Chondrocyte (in vitro differentiated cells): ENCODE measurements around the gene POLR1H. TPM values are rescaled to one million over a fixed set of nuclear protein-coding genes. Genes with fewer than 3 reads are reported as not detected.

Source experiments
- DNase-seq: peaks from one replicate; pipeline ENCODE4 v3.0.0; 2021; ENCODE audit warnings: mixed read lengths, low spot score
- H3K27ac Mint-ChIP-seq: one replicate; pipeline ENCODE4 v1.8.0; 2021; ENCODE audit warnings: mild to moderate bottlenecking, moderate library complexity, mixed read lengths; ENCODE audit not compliant: unreplicated experiment
- H3K27me3 Mint-ChIP-seq: 2 replicates; pipeline ENCODE4 v1.8.0; 2021; ENCODE audit warnings: low read depth, mixed read lengths
- H3K36me3 Mint-ChIP-seq: 2 replicates; pipeline ENCODE4 v1.8.0; 2021; ENCODE audit warnings: low read depth, mixed read lengths
- H3K4me1 Mint-ChIP-seq: 2 replicates; pipeline ENCODE4 v1.8.0; 2021; ENCODE audit warnings: low read depth, mild to moderate bottlenecking, mixed read lengths
- H3K4me3 Mint-ChIP-seq: one replicate; pipeline ENCODE4 v1.8.0; 2021; ENCODE audit warnings: mild to moderate bottlenecking, moderate library complexity, mixed read lengths; ENCODE audit not compliant: unreplicated experiment
- H3K9me3 Mint-ChIP-seq: 2 replicates; pipeline ENCODE4 v1.8.0; 2021; ENCODE audit warnings: low read depth, mixed read lengths
- total RNA-seq: library from RNA; stranded (reverse); gene quantifications from 3 replicates; pipeline ENCODE4 v1.2.1, GENCODE V29; 2021
- TF ChIP-seq, protein P1 (sequence below): fragments of 200-600 bp; sonication (generic); IDR thresholded peaks from 2 replicates; pipeline ENCODE4 v1.5.0; 2021; ENCODE audit warnings: antibody characterized with exemption, mild to moderate bottlenecking, moderate library complexity

POLR1H gene
- total RNA-seq, 1 donor from 2014 or later = 15.2 TPM

DNA sequence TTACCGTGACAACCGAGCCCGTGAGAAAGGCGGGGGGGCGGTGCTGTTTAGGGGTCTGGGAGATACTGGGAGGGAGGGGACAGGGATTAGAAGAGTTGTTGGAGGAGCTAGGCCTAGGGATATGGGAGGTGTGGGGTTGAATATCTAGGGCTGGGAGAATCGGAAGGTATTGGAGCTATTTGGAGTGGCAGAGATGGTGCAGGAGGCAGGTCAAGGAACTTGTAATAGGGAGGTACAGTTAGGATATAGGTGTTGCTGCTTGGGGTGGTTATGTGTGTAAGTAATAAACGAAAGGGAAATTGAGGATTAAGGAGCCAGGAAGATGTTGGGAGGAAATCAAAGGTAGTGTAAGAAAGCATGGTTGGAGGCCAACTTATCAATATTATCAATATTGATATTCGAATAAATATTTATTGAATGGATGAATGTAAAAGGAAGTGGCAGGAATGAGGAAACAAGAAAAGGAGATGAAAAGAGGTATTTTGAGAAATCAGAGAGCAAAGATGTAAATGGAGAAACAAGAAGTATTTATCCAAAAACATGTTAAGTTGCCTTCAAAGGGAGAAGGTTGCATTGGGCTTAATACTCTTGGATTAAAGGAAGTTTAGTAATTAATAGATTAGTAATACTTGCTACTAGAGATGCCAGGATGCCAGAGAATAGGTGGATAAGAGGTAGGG, 6.5 kb downstream of the POLR1H start:
- TF ChIP-seq, protein P1, sequence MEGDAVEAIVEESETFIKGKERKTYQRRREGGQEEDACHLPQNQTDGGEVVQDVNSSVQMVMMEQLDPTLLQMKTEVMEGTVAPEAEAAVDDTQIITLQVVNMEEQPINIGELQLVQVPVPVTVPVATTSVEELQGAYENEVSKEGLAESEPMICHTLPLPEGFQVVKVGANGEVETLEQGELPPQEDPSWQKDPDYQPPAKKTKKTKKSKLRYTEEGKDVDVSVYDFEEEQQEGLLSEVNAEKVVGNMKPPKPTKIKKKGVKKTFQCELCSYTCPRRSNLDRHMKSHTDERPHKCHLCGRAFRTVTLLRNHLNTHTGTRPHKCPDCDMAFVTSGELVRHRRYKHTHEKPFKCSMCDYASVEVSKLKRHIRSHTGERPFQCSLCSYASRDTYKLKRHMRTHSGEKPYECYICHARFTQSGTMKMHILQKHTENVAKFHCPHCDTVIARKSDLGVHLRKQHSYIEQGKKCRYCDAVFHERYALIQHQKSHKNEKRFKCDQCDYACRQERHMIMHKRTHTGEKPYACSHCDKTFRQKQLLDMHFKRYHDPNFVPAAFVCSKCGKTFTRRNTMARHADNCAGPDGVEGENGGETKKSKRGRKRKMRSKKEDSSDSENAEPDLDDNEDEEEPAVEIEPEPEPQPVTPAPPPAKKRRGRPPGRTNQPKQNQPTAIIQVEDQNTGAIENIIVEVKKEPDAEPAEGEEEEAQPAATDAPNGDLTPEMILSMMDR = no peak
- peak overlapping the region; percentile 100 for H3K4me3 Mint-ChIP-seq
- H3K4me1 Mint-ChIP-seq = peaks cover 40% of the 10 kb centered on the region
- H3K9me3 Mint-ChIP-seq = no peaks in the 10 kb centered on the region
- no peak for DNase-seq
- peak overlapping the region; percentile 100 for H3K27ac Mint-ChIP-seq
- H3K36me3 Mint-ChIP-seq = peaks cover 34% of the 10 kb centered on the region
- peaks cover 29% of the 10 kb centered on the region for H3K27me3 Mint-ChIP-seq

DNA sequence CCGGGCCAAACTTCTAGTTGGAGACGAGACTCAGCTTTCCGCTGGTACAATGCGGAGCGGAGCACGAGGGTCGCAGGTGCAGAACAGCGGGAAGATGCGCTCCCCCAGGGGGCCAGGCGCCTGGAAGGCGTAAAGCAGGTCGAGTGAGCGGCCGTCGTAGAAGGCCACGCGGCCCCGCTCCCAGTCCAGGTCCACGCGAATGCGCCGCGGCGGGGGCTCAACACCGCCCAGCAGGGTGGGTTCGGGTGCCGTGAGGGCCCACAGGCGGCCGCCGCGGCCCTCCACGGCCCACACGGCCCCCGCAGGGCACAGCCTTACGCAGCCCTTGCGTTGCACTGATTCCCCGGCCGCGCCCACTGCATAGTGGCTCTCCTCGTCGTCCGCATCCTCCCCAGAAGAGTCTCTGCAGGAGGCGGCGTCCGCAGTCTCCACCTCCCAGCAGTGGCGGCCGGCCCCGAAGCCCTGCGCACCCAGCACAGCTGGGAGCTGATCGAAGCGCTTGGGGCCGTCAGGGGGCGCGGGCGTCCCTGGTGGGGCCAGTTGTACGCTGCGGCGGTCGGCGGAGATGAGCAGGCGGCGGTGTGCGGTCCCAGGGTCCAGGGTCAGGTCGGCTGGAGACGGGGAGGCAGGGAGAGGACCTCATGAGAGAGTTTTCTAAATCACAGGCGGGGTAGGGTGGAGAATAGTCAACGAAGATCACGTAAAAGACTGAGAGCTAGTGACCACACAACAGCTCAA, 10.2 kb downstream of the POLR1H start:
- Mint-ChIP-seq H3K27me3 (peaks cover 60% of the 10 kb centered on the region), H3K4me3 (no peak overlapping the region), H3K9me3 (no peaks in the 10 kb centered on the region), H3K27ac (no peak overlapping the region), H3K4me1 (peaks cover 46% of the 10 kb centered on the region), H3K36me3 (peaks cover 36% of the 10 kb centered on the region)
- TF ChIP-seq, protein P1 = peak; percentile 33
- no peak for DNase-seq

DNA sequence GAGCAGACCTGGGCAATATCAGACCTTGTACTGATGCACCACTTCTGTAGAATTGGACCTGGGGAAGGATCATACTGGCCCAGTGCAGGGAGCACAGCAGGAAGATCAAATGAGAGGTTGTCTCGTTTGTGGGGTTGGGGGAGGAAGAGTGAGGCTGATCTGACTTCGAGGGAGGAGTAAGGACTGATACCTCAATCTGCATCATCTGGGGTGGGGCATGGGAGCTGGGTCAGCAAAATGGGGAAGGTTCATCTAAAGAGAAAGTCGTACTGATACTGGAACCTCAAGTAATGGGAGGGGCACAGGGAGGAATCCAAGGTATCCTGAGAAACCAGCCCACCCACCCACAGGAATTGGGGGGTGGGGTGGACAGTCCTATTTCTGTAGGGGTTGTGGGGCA, 10.8 kb downstream of the POLR1H start:
- Mint-ChIP-seq H3K27me3 (peaks cover 66% of the 10 kb centered on the region), H3K9me3 (no peaks in the 10 kb centered on the region), H3K4me3 (no peak overlapping the region), H3K36me3 (peaks cover 36% of the 10 kb centered on the region), H3K4me1 (peaks cover 43% of the 10 kb centered on the region), H3K27ac (no peak overlapping the region)
- no peak for DNase-seq
- TF ChIP-seq, protein P1 = no peak

DNA sequence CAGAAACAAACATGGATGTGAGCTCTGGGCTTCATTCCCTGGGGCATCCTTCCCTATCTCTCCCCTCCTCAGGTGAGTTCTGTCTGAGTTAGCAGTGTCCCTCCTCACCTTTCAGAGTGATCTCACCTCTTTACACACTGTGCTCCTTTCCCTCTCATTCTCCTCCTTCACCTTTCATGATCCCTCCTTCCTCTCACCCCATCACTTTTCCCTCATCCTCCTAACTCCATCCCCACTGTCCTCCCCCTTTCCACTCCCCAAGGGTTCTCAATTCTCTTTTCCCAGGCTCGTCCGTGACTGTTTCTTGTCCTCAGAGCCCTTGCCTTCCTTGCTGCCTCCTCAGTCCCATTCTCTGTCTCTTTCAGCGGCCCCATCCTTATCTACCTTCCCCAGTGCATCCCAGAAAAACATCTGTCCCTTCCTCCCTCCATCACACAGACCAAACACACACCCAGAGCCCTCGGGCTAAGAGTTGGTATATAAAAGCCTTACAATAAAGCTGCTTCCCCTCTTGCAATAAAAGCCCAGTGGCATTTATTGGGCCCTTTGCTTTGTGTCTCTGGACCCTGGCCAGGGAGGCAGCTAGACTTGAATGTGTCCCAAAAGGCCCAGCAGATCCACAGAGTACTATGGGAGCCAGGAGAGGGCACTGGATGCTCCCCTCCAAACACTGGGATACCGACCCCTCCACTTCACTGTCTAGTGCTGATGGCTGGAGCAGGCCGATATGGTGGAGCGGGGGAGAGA, 12.6 kb downstream of the POLR1H start:
- DNase-seq = no peak
- Mint-ChIP-seq H3K27ac (no peak overlapping the region), H3K9me3 (no peaks in the 10 kb centered on the region), H3K36me3 (peaks cover 27% of the 10 kb centered on the region), H3K27me3 (peaks cover 74% of the 10 kb centered on the region), H3K4me3 (peak overlapping the region; percentile 5), H3K4me1 (peaks cover 32% of the 10 kb centered on the region)
- TF ChIP-seq, protein P1 = no peak
